ENCODE results near the gene ZNF783.

Gene ZNF783

GRCh38 chr7:149261829-149262617 is at the start of gene ZNF783:
Gene ZNF783 (plus strand): TSS chr7:149262196. CDS start chr7:149262334, 138 bp downstream.
- H3K27ac ChIP-seq: peak within 1 kb of the TSS; percentile 92

GRCh38 chr7:149214020-149214720 is 47.8 kb upstream of the ZNF783 start:
- no peak overlapping the region for H3K27ac ChIP-seq
- no peak for TF ChIP-seq CTCF (conservative IDR thresholded peaks at IDR 0.05)

More at GRCh38 chr7:149261829-149262617, at the start of gene ZNF783:
- TF ChIP-seq CTCF (conservative IDR thresholded peaks at IDR 0.05): peak; percentile 97

GRCh38 chr7:149216402-149216801 is 45.6 kb upstream of the ZNF783 start:
- H3K27ac ChIP-seq: no peak overlapping the region
- no peak for TF ChIP-seq CTCF (conservative IDR thresholded peaks at IDR 0.05)

- no peak for TF ChIP-seq CTCF (conservative IDR thresholded peaks at IDR 0.05)
- no peak overlapping the region for H3K27ac ChIP-seq
Observed at GRCh38 chr7:149217570-149217969, 44.4 kb upstream of the ZNF783 start.

- no peak overlapping the region for H3K27ac ChIP-seq
- no peak for TF ChIP-seq CTCF (conservative IDR thresholded peaks at IDR 0.05)
Observed at GRCh38 chr7:149218469-149219420, 43.3 kb upstream of the ZNF783 start.

GRCh38 chr7:149220534-149220933 is 41.5 kb upstream of the ZNF783 start:
- H3K27ac ChIP-seq: no peak overlapping the region
- TF ChIP-seq CTCF (conservative IDR thresholded peaks at IDR 0.05): no peak

All from VCaP (cell line).